Endothelial cell of umbilical vein (primary cell): Measurements from ENCODE around the gene BAX. TPM values are rescaled to one million over a fixed set of nuclear protein-coding genes. Genes with fewer than 3 reads are reported as not detected.

Experiments
- BruUV-seq: library from RNA; stranded (reverse); fragments of 400-500 nt; replicated peaks from 2 replicates; lab custom pipeline; 2021; lab: Mats Ljungman, UMichigan
- CTCF ChIA-PET: fragments of 300-600, 350-600 bp; sonication (Branson Sonifier 250); formaldehyde crosslinking; loops from one replicate; lab custom pipeline; 2021; ENCODE audit warnings: antibody characterized with exemption, inconsistent platforms; lab: Charles Lee
- POLR2A ChIA-PET: fragments of 300-600, 350-600 bp; sonication (Branson Sonifier 250); formaldehyde crosslinking; loops from one replicate; lab custom pipeline; 2021; ENCODE audit warnings: antibody characterized with exemption, inconsistent platforms; lab: Charles Lee
- DNase-seq: peaks from one replicate; pipeline ENCODE4 v3.0.0-alpha.2; 2011; ENCODE audit warnings: low read depth, low spot score
- FAIRE-seq: peaks from 2 replicates; lab custom pipeline; 2011; peaks lifted over from hg19 to GRCh38; lab: Jason Lieb, UNC
- H2AFZ ChIP-seq: 2 replicates; pipeline ENCODE4 v1.6.0; 2012; ENCODE audit warnings: low read depth, low read length, control low read depth, inconsistent platforms
- H3K27ac ChIP-seq: 2 replicates; pipeline ENCODE4 v1.5.1; 2011; ENCODE audit warnings: low read depth, mild to moderate bottlenecking, control low read depth, low read length, moderate library complexity; ENCODE audit not compliant: insufficient read depth
- H3K27me3 ChIP-seq, 2 experiments: 2 replicates each; pipeline versions ENCODE4 v1.6.0 to v1.6.1; 2011; ENCODE audit warnings: low read length in 2 of 2, mixed read lengths in 1 of 2; ENCODE audit not compliant: control insufficient read depth in 2 of 2, insufficient read depth in 2 of 2
- H3K36me3 ChIP-seq, 2 experiments: 2 replicates in 1 of 2; 3 replicates in 1 of 2; pipeline ENCODE4 v1.5.1; 2011; ENCODE audit warnings: low read length in 2 of 2, mild to moderate bottlenecking in 1 of 2, moderate library complexity in 1 of 2; ENCODE audit not compliant: control insufficient read depth in 2 of 2, insufficient read depth in 2 of 2; ENCODE audit errors: extremely low read depth in 1 of 2
- H3K4me1 ChIP-seq: 3 replicates; pipeline ENCODE4 v1.5.1; 2011; ENCODE audit warnings: mild to moderate bottlenecking, low read length; ENCODE audit not compliant: control insufficient read depth, insufficient read depth; ENCODE audit errors: extremely low read depth
- H3K4me2 ChIP-seq: 2 replicates; pipeline ENCODE4 v1.6.1; 2011; ENCODE audit warnings: low read length, control low read depth, mixed read lengths; ENCODE audit not compliant: insufficient read depth
- H3K4me3 ChIP-seq, 3 experiments: fragments of 200-600 bp in 1 of 3; sonication (generic), shearing (Covaris generic) in 1 of 3; replicated peaks in 1 of 3; 2 replicates each; pipeline ENCODE4 v1.5.1; 2011 to 2016; ENCODE audit warnings: control low read depth in 3 of 3, low read length in 3 of 3, mild to moderate bottlenecking in 2 of 3, inconsistent platforms in 1 of 3, low read depth in 1 of 3, moderate library complexity in 1 of 3; ENCODE audit not compliant: insufficient read depth in 1 of 3
- H3K79me2 ChIP-seq: 2 replicates; pipeline ENCODE4 v1.6.0; 2012; ENCODE audit warnings: low read length, inconsistent platforms; ENCODE audit not compliant: control insufficient read depth, insufficient read depth
- H3K9ac ChIP-seq: replicated peaks from 2 replicates; pipeline ENCODE3; 2011; ENCODE audit warnings: low read length, control low read depth; ENCODE audit not compliant: insufficient read depth; ENCODE audit errors: extremely low read depth
- H3K9me1 ChIP-seq: replicated peaks from 3 replicates; pipeline ENCODE4 v1.6.0; 2011; ENCODE audit warnings: mild to moderate bottlenecking, low read length; ENCODE audit not compliant: control insufficient read depth, insufficient read depth; ENCODE audit errors: extremely low read depth
- H3K9me3 ChIP-seq: replicated peaks from 2 replicates; pipeline ENCODE4 v1.5.1; 2012; ENCODE audit warnings: low read length, inconsistent platforms; ENCODE audit not compliant: control insufficient read depth, insufficient read depth
- H4K20me1 ChIP-seq: replicated peaks from 2 replicates; pipeline ENCODE3; 2011; ENCODE audit warnings: mild to moderate bottlenecking, low read length; ENCODE audit not compliant: control insufficient read depth, insufficient read depth; ENCODE audit errors: extremely low read depth
- CTCF ChIP-seq, 2 donors: IDR thresholded peaks; 1 replicate in 1 of 2; 2 replicates in 1 of 2; pipeline ENCODE4 v1.5.1; 2011; ENCODE audit warnings: low read length in 2 of 2, mild to moderate bottlenecking in 2 of 2, moderate library complexity in 2 of 2, control low read depth in 1 of 2, inconsistent platforms in 1 of 2, low read depth in 1 of 2; ENCODE audit not compliant: insufficient read depth in 1 of 2; ENCODE audit errors: extremely low read depth in 1 of 2
- JUN ChIP-seq: IDR thresholded peaks from 2 replicates; pipeline ENCODE4 v1.6.1; 2011; ENCODE audit warnings: borderline replicate concordance, low read depth; ENCODE audit not compliant: insufficient read length, insufficient read depth
- MYC ChIP-seq: IDR thresholded peaks from one replicate; pipeline ENCODE4 v1.6.1; 2011; ENCODE audit warnings: mild to moderate bottlenecking, low read depth, low read length
- POLR2AphosphoS5 ChIP-seq: IDR thresholded peaks from 2 replicates; pipeline ENCODE4 v1.6.1; 2012; ENCODE audit warnings: low read depth, mild to moderate bottlenecking, control low read depth, low read length, moderate library complexity; ENCODE audit not compliant: insufficient read depth
- dilution Hi-C: fragments of 300-500 bp; cut with MboI; formaldehyde crosslinking; loops from one replicate; pipeline ENCODE4 v1.15.0; 2019; ENCODE audit warnings: low sequenced_read_pairs; ENCODE audit not compliant: extremely low pct_ligation_motif_present
- intact Hi-C: fragments of 100-400 bp; cut with micrococcal nuclease; formaldehyde crosslinking; loops from one replicate; pipeline ENCODE4 v1.10.0; 2022
- polyA plus RNA-seq, 4 experiments: library from polyadenylated mRNA; depleted of rRNA in 3 of 4; stranded (reverse) in 3 of 4; unstranded in 1 of 4; fragments of >200 nt; gene quantifications; 2 replicates each; pipeline versions ENCODE4 v1.2.1 to v1.2.3, GENCODE V29; 2011 to 2012; ENCODE audit warnings: missing spikeins in 1 of 4
- total RNA-seq: library from RNA; stranded (reverse); gene quantifications from 2 replicates; pipeline ENCODE4 v1.2.3, GENCODE V29; 2021

Gene BAX
- total and polyA plus RNA-seq, 2 donors (not counting 3 experiments of a cell fraction or from before 2014, with no cell fraction given), result 267 to 283 TPM

- H3K9ac ChIP-seq, result no peak overlapping the region
- BruUV-seq, result no TSS peak
- FAIRE-seq, result no peak
- H3K9me1 ChIP-seq, result no peaks in the 10 kb centered on the region
- H3K9me3 ChIP-seq, result no peaks in the 10 kb centered on the region
- intact Hi-C loops, result no loop called here
- peaks cover 0 to 3% of the 10 kb centered on the region in 2 experiments for H3K36me3 ChIP-seq
- no peak for TF ChIP-seq MYC
- no peak for TF ChIP-seq POLR2AphosphoS5
- TF ChIP-seq JUN, result no peak
- TF ChIP-seq CTCF (IDR thresholded peaks at IDR 0.05; ENCODE audit: extremely low read depth in 1 of 2, insufficient read depth in 1 of 2, low read depth in 1 of 2, low read length in 2 of 2), result no peak
- H3K4me3 ChIP-seq, result no peak overlapping the region
- ChIA-PET CTCF (interaction anchor here (1.0 to 3.5 kb wide), 3 partner anchors 18 to 110 kb away, joined by 5 to 21 read pairs (median 6); partner anchors contain the start of gene NUCB1), POLR2A (interaction anchor here (0.6 kb wide), 1 partner anchor 321 kb away, joined by 3 read pairs; no protein-coding TSS in a partner anchor)
- no peaks in the 10 kb centered on the region for H4K20me1 ChIP-seq
- H2AFZ ChIP-seq, result no peak overlapping the region
- no peak overlapping the region for H3K4me2 ChIP-seq
- H3K27me3 ChIP-seq, result no peaks in the 10 kb centered on the region
- no peak overlapping the region for H3K27ac ChIP-seq
- dilution Hi-C loops, result no loop called here
- H3K79me2 ChIP-seq, result peaks cover 24% of the 10 kb centered on the region
- DNase-seq, result no peak
- H3K4me1 ChIP-seq, result peaks cover 18% of the 10 kb centered on the region
These were observed 1.5 kb upstream of the BAX start for GRCh38 chr19:48953141-48953540.
